Measurements from ENCODE around the gene CRY1.
A peak's percentile ranks its signal among the peaks of the same experiment; 100 is the strongest.

The CRY1 gene

GRCh38 chr12:107093417-107094182 is at the start of gene CRY1:
CRY1 (minus strand) TSS chr12:107093549; CDS start chr12:107092961, 588 bp downstream.
- DNase-seq (ENCODE audit: low spot score), result peak; percentile 95

DNA sequence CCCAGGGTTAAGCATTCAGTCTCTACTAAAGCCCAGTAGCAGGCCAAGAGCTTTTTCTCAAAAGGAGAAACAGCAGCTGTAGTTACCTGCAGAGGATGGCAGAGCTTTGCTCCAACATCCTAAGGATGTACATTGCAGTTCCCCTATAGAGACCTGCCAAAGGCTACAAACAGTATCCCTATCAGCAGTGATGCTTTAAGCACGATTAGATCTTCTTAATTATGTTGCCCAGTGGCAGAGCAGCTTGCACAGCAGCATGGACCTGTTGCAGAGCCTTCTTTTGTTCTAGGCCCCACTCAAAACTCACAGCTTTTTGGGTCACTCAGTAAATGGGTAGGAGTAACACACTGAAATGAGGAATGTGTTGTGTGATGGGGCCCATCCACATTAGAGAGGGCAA is 46.4 kb upstream of the CRY1 start:
- DNase-seq (ENCODE audit: low spot score), result no peak

DNA sequence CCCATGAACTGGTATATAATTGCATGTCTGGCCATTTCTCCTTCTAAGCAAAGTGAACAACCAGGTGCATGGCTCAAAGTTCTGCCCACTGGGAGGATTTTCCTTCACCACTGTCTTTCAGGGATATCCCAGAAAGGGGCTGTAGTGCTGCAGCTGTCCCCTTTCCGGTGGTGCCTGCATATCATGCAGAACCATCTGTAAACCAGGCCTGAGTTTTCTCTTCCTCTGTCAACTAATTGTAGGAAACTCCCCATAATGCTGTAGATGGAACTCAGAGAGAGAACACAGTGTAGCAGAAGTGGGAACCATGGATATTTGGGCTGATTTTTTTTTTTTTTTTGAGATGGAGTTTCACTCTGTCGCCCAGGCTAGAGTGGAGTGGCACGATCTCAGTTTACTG is 45.6 kb upstream of the CRY1 start:
- no peak for DNase-seq (ENCODE audit: low spot score)

GRCh38 chr12:107135177-107135576 is 41.8 kb upstream of the CRY1 start:
- no peak for DNase-seq (ENCODE audit: low spot score)

- DNase-seq (ENCODE audit: low spot score), result no peak
Observed at GRCh38 chr12:107134558-107134957, 41.2 kb upstream of the CRY1 start.

DNA sequence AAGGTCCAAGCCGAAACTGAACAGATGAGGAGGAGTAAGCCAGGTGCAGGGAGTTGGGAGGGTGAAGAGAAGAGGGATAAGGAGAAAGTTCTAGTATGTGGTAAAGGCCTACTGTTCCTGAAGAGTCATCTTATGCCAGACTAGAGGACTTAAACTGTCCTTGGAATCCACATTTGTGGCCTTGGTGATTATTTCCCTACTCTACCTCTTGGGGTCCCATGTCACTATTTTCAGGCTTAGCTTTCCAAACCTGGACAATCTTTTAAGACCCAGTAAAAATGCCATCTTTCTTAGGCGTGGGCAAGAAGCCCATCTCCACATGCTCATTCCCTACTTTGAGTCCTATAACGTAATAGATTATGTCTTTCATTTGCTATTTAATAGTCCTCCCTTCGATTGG is 40.1 kb upstream of the CRY1 start:
- no peak for DNase-seq (ENCODE audit: low spot score)

DNA sequence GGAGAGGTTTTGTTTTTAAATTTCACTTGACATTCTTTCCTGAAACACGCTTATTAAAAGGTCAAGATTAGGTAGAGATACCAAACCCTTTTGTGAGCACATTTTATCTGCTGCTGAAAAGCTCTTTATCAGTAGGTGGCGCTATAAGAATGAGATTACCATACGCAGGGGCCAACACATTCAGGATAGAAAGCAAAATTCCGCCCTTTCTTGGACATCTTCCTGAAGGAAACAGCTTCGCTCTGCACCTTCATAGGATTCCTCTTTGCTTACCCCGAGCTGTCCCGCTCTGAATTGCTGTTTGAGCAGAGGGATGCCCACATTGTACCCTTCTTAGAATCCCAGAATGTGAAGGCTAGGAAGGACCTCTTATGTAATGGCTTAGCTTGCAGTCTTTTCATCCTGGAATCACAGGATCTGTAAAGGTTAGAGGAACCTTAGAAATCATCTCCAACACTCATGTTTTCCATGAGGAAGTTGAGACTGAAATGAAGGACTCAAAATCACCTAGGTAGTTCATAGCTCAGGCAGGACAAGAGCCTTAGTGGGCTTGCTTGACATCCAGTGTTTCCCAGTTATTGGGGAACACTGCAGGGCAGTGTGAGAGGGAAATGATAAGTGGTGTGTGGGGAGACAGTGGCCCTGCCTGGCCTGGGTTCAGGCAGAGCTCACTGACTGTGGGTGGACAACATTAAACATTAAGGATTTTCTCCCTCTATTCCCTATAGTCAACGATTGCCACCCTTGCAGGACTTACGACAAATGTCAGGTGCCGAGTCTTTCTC is 38.7 kb upstream of the CRY1 start:
- peak; percentile 67 for DNase-seq (ENCODE audit: low spot score)

GRCh38 chr12:107130830-107131611 is 37.7 kb upstream of the CRY1 start:
- DNase-seq (ENCODE audit: low spot score), result no peak

- DNase-seq (ENCODE audit: low spot score), result no peak
Observed at GRCh38 chr12:107129315-107129930, 36.1 kb upstream of the CRY1 start.

DNA sequence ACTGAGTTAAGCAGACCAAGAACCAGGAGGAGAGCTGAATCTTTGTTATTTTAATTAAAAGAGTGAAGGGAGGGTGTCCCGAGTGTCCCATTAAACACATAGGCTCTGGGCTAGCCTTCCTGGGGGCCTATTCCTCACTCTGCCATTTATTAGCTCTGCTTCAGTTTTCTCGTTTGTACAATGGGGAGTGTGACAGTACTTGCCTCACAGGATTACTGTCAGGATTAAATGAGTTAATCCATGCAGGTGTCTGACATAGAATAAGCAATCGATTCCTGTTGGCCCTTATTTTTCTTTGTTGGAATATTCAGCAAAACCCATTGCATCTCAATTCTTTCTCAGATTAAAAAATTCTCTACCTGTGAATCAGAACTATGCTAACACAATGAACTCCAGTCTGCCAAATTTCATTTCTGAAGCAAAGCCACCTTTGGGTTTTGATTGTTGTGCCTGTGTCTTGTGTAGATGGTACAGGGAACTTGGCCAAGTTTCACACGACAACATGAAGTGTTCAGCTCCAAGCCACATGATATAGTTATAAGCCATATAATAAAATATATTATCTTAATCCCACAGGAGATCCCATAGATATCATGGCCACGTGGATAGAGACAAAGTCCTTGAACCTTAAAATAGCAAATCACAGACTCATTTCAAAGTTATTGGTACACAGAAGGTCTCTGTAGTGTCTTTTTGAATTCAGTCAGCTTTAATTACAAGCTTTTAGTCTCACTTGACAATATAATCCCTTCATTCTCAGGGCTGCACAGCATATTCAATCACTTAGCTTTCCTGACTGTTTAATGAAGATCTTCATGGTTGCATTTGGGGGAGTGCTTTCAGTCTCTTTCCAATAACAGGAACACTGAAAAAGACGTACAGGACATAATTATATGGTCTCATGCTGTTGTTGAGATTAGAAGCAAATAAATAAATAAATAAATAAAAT is 34.4 kb upstream of the CRY1 start:
- DNase-seq (ENCODE audit: low spot score), result no peak

GRCh38 chr12:107126796-107127481 is 33.6 kb upstream of the CRY1 start:
- DNase-seq (ENCODE audit: low spot score), result no peak

GRCh38 chr12:107125833-107126232 is 32.5 kb upstream of the CRY1 start:
- DNase-seq (ENCODE audit: low spot score), result no peak

GRCh38 chr12:107122452-107122958 is 29.2 kb upstream of the CRY1 start:
- no peak for DNase-seq (ENCODE audit: low spot score)

GRCh38 chr12:107119091-107119490 is 25.7 kb upstream of the CRY1 start:
- no peak for DNase-seq (ENCODE audit: low spot score)

DNA sequence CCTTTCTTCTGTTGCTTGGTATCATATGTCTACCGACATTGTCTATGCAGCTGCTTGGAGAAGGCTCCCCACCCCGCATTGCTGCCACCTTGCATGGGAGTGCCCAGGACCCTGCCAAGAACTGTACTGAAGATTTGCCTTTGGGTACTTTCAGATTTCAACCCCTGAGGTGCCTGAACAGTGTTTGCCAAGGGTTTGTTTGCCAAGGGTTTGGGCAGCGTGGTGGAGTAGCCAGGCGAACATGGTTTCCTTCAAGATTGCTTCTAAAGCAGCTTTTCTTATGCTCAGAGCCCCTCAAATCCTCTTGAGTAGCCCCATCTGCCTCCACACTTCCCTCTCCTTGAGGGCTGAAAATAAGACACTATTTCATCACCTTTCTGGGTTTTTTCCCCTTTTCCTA is 25.3 kb upstream of the CRY1 start:
- DNase-seq (ENCODE audit: low spot score), result no peak

GRCh38 chr12:107115119-107115518 is 21.8 kb upstream of the CRY1 start:
- DNase-seq (ENCODE audit: low spot score), result no peak

DNA sequence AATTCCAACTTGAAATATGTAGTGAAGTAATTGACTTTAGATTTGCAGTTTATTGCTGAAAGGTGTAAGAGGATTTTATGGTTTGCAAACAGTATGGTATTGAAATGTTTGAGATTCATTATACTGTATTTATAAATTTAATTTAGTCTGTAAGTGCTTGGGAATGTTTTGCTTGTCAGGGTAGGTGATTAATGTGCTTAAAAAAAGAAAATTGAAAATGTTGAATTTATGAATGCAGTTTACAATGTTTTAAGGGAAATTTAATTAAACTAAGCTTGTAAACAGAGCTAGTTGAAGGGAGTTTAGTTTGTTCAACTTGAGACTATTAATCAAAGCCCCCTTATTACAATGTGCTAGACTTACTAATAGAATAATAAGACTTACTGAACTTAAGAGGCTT is 18.0 kb upstream of the CRY1 start:
- no peak for DNase-seq (ENCODE audit: low spot score)

GRCh38 chr12:107109726-107110719 is 16.7 kb upstream of the CRY1 start:
- no peak for DNase-seq (ENCODE audit: low spot score)

DNA sequence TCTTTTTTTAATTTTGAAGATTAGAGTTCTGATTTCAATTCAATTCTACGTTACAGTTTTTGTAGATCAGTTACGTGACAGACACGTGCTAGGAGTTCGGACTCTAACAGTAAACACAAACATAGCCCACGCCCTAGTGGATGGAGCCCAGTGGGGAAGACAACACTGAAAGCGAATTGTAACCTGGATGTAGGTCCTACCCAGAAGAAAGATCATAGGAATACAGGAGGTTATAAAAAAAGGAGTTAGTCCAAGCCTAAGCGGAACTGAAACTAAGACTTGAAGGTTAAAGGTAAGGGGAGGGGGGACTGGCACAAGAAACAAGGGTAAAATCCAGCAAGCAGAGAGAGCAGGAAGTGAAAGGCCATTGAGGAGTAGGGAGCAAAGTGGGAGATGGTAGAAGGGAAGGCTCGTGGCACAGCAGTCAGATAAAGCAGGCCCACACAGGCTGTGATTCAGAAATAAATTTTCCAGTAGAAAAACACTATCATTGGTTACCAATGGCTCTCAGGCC is 15.7 kb upstream of the CRY1 start:
- DNase-seq (ENCODE audit: low spot score), result no peak

Measured in AG08396 (cell line).